ENCODE results near the gene TNFSF8.

Gene TNFSF8

DNA sequence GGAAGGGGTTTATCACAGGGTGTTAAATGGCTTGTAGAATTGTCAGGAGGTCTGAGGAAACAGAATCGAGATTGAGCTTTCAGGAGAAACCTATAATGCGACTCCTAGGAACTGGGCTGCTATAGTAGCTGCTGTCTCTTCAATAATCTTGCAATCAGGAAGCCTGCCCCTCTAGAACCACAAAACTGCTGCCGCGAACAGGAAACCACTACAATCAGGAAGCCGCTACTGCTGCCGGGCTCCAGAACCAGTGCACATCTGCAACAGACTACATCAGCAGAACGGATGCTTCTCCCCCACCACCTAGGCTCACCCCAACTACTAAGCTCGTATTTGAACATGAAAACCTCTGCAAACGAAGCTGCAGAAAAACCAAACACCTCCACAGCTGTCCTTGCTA, 31.6 kb downstream of the TNFSF8 start:
- TF ChIP-seq, protein P1, sequence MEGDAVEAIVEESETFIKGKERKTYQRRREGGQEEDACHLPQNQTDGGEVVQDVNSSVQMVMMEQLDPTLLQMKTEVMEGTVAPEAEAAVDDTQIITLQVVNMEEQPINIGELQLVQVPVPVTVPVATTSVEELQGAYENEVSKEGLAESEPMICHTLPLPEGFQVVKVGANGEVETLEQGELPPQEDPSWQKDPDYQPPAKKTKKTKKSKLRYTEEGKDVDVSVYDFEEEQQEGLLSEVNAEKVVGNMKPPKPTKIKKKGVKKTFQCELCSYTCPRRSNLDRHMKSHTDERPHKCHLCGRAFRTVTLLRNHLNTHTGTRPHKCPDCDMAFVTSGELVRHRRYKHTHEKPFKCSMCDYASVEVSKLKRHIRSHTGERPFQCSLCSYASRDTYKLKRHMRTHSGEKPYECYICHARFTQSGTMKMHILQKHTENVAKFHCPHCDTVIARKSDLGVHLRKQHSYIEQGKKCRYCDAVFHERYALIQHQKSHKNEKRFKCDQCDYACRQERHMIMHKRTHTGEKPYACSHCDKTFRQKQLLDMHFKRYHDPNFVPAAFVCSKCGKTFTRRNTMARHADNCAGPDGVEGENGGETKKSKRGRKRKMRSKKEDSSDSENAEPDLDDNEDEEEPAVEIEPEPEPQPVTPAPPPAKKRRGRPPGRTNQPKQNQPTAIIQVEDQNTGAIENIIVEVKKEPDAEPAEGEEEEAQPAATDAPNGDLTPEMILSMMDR (IDR thresholded peaks at IDR 0.05; ENCODE audit: low read depth, low read length), result no peak
- DNase-seq (ENCODE audit: extremely low read depth, low read depth), result no peak

GRCh38 chr9:114897196-114897595, 33.2 kb downstream of the TNFSF8 start:
- TF ChIP-seq, protein P1 (IDR thresholded peaks at IDR 0.05; ENCODE audit: low read depth, low read length), result no peak

GRCh38 chr9:114896344-114896743, 34.0 kb downstream of the TNFSF8 start:
- DNase-seq (ENCODE audit: extremely low read depth, low read depth), result no peak
- TF ChIP-seq, protein P1 (IDR thresholded peaks at IDR 0.05; ENCODE audit: low read depth, low read length), result no peak

More at GRCh38 chr9:114897196-114897595, 33.2 kb downstream of the TNFSF8 start:
- DNase-seq (ENCODE audit: extremely low read depth, low read depth), result no peak

- DNase-seq (ENCODE audit: extremely low read depth, low read depth), result no peak
- TF ChIP-seq, protein P1 (IDR thresholded peaks at IDR 0.05; ENCODE audit: low read depth, low read length), result no peak
Observed at GRCh38 chr9:114895521-114895991, 34.8 kb downstream of the TNFSF8 start.

- DNase-seq (ENCODE audit: extremely low read depth, low read depth), result peak; percentile 90
- TF ChIP-seq, protein P1 (IDR thresholded peaks at IDR 0.05; ENCODE audit: low read depth, low read length), result no peak
Observed at GRCh38 chr9:114894609-114895433, 35.6 kb downstream of the TNFSF8 start.

GRCh38 chr9:114894206-114894605, 36.2 kb downstream of the TNFSF8 start:
- TF ChIP-seq, protein P1 (IDR thresholded peaks at IDR 0.05; ENCODE audit: low read depth, low read length), result no peak
- DNase-seq (ENCODE audit: extremely low read depth, low read depth), result no peak

GRCh38 chr9:114893221-114894010, 37.0 kb downstream of the TNFSF8 start:
- TF ChIP-seq, protein P1 (IDR thresholded peaks at IDR 0.05; ENCODE audit: low read depth, low read length), result no peak
- no peak for DNase-seq (ENCODE audit: extremely low read depth, low read depth)

All from AG09319 (cell line).